Astrocyte of the spinal cord (primary cell): ENCODE results near the gene SIAH3.

ENCODE experiments used
- DNase-seq: peaks from one replicate; pipeline ENCODE4 v3.0.0; 2011; ENCODE audit warnings: low read depth, low spot score
- H3K4me3 ChIP-seq: 2 replicates; pipeline ENCODE4 v1.5.1; 2011; ENCODE audit warnings: low read depth, mild to moderate bottlenecking, low read length, moderate library complexity
- in situ Hi-C: cut with HindIII; loops from 2 replicates; pipeline ENCODE4 v1.10.0; 2017; ENCODE audit warnings: low sequenced_read_pairs
- TF ChIP-seq, protein P1 (sequence below): IDR thresholded peaks from 2 replicates; pipeline ENCODE4 v1.5.1; 2012; ENCODE audit warnings: low read depth, mild to moderate bottlenecking, low read length, inconsistent platforms

SIAH3 gene

DNA sequence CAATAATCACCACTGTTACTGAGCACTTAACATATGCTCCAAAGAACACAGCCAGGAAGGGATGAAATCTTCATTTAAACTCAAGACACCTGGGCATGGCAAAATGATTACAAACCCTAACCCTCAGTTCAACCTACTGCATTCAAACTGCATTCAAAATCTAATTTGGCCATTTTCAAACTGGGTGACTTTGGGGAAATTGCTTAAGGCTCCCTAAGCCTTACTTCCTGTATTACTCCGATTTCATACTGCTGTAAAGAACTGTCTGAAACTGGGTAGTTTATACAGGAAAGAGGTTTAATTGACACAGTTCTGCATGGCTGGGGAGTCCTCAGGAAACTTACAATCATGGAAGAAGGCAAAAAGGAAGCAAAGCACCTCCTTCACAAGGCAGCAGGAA lies 99.0 kb downstream of the SIAH3 start:
- TF ChIP-seq, protein P1, sequence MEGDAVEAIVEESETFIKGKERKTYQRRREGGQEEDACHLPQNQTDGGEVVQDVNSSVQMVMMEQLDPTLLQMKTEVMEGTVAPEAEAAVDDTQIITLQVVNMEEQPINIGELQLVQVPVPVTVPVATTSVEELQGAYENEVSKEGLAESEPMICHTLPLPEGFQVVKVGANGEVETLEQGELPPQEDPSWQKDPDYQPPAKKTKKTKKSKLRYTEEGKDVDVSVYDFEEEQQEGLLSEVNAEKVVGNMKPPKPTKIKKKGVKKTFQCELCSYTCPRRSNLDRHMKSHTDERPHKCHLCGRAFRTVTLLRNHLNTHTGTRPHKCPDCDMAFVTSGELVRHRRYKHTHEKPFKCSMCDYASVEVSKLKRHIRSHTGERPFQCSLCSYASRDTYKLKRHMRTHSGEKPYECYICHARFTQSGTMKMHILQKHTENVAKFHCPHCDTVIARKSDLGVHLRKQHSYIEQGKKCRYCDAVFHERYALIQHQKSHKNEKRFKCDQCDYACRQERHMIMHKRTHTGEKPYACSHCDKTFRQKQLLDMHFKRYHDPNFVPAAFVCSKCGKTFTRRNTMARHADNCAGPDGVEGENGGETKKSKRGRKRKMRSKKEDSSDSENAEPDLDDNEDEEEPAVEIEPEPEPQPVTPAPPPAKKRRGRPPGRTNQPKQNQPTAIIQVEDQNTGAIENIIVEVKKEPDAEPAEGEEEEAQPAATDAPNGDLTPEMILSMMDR, result no peak
- in situ Hi-C loops, result no loop called here
- DNase-seq, result no peak
- H3K4me3 ChIP-seq, result no peak overlapping the region

DNA sequence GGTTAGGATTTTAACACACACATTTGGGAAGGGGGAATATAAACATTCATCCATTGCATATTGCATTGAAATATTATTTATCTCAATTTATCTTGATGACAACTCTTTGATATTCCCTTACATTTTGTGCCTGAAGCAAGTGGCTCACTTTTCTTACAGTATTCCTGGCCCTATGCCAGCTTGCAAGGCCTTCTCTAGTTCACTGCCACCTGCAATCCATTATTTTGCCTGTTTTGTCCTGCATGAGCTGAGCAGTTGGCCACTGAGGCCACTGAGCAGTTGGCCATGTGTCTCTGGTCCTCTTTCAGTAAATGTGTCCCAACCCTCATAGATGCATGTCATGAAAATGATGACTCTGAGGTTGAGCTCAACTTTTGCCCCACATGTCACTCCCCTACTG lies 99.7 kb downstream of the SIAH3 start:
- no peak for DNase-seq
- in situ Hi-C loops, result no loop called here
- no peak overlapping the region for H3K4me3 ChIP-seq
- TF ChIP-seq, protein P1, result no peak

DNA sequence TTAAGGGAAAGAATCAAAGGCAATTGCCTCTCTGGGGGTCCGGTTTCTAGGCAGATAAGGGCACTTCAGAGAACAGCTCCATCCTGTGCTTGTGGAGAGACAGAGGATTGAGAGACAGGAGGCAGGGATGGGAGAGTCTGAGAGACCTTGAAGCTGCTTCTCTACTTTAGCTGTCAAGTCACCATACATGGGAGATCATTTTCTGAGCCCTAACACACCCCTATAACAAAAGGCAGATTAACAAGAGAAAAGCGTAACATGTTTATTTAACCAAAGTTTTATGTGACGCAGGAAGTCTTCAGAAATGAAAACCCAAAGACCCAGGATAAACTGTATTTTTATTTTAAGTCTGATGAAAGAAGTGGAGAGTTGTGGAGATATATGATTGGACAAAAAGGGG lies 101.0 kb downstream of the SIAH3 start:
- H3K4me3 ChIP-seq, result no peak overlapping the region
- DNase-seq, result no peak
- in situ Hi-C loops, result no loop called here
- TF ChIP-seq, protein P1, result no peak

DNA sequence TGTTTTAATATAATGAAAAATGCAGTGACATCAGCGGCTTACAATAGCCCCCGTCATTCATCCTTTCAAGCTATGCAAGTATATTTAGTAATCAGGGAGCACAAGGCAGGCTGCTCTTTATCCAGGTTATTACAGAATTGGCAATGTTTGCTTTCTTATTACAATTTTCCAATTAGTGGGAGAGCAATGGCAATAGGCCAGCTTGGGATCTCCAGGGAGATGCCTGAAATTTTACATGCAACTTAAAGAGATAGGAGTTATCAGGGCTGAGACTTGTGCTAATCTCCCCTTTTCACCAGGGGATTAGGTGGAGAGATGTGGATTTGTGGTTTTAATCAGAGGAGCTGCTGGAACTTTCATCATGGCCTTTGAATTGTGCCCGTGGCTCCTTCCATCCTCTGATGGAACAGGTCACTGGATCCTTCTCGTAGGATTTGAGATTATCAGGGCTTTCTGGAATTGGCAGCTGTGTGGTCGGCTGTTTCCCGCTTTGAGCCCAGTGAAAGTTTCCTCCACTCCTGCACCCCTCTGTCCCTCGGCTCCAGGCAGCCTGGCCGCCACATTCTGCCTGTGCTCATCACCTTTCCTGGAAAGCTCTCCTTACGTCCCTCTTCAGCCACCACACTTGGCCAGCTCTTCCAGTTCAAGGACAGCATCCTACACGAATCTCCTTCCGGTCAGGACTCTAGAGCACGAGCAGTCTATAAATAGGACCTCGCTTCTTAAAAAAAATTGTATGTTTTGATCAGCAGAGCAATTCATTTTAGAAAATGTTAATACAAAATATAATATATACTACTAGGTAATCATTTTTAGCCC lies 102.4 kb downstream of the SIAH3 start:
- TF ChIP-seq, protein P1, result no peak

DNA sequence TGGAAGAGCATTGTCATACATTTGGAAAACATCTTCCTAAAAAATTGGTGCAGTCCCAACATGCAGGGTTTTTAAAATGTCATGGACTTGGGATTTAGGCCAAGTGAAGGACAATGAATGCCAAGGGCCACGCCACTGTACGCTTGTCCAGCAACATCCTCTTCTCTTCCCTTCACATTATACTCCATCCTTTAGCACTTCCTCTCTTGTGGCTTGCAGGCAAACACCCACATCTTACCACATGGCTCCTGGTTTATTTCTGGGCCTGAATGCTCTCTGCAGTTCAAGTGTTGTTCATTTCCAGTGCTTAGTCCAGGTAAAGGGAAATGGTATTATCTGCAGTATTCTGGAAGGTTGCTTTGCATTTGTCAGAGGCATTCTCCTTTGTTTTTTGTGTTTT lies 104.5 kb downstream of the SIAH3 start:
- DNase-seq, result no peak
- in situ Hi-C loops, result no loop called here
- TF ChIP-seq, protein P1, result no peak
- H3K4me3 ChIP-seq, result no peak overlapping the region

More for the DNA sequence above, 102.4 kb downstream of the SIAH3 start:
- in situ Hi-C loops, result no loop called here
- DNase-seq, result no peak
- H3K4me3 ChIP-seq, result no peak overlapping the region

DNA sequence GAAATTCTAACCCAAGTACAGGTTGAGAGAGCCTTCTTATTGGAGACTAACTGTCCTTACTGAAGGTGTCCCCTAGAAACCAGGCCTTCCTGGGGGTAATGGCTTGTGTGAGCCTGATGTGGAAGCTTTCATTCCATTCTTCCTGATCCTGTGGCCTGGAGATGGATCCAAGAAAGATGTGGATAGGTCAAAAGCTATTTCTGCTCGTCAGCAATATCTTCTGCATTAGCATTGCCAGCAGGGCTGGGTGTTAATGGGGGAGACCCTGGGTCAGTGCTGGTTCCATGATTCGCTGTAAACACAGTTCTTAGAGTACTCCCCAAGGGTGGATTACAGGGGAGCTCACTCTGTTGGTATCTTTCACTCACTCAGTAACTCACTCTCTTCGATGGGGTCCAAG lies 106.6 kb downstream of the SIAH3 start:
- in situ Hi-C loops, result no loop called here
- H3K4me3 ChIP-seq, result no peak overlapping the region
- no peak for DNase-seq
- TF ChIP-seq, protein P1, result no peak
